Tongue (tissue), 2 donors: Measurements from ENCODE around the gene HAO1. TPM values are rescaled to one million over a fixed set of nuclear protein-coding genes. Genes with fewer than 3 reads are reported as not detected.

Experiments used
- DNase-seq: peaks from one replicate; pipeline ENCODE4 v3.0.0-alpha.2; 2015
- total RNA-seq: library from RNA; depleted of rRNA; stranded (reverse); fragments of >200 nt; gene quantifications from one replicate; pipeline ENCODE4 v1.2.3, GENCODE V29; 2014

Gene HAO1
- total RNA-seq, 1 donor from 2014 or later, result not detected

GRCh38 chr20:7926767-7927166 lies 13.5 kb downstream of the HAO1 start:
- peak; percentile 39 for DNase-seq

- DNase-seq, result no peak
These were observed 13.9 kb downstream of the HAO1 start for GRCh38 chr20:7926323-7926722.

DNA sequence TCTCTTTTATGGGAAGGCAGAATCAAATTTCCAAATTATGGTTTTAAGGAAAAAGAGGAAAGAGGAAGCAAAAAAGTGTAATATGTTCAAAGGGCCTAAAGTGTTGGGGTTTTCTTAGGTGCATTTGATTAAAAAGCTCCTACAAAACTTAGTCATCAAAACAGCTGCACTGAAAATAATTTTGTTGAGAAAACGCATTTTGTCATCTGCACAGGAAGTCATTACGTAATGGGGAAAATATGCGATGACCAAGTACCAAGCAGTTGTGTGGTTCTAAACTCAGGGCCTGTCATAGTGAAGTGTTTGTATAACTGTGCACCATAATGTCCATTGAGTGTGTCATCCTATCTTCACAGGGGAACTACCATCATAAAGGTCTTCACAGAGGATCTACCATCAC lies 15.6 kb downstream of the HAO1 start:
- DNase-seq, result peak; percentile 15

DNA sequence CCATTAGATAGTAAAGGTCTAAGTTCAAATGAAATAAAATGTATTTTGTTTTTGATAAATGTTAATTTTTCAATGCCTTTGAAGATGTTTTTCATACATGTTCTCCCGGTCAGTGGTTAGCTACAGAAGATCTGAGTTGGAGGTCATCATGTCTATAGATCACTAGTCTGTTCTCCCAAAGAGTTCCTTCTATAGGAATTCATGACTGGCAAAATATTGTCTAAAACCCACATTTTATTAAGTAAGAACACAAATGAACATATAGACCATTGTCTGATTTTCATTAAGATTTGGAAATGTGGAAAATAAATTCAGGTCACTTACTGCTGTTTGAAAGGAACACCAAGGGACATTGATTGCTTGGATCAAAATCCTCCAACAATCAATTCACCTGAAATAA lies 23.6 kb downstream of the HAO1 start:
- DNase-seq, result no peak

GRCh38 chr20:7912551-7912950 lies 27.7 kb downstream of the HAO1 start:
- peak; percentile 20 for DNase-seq

DNA sequence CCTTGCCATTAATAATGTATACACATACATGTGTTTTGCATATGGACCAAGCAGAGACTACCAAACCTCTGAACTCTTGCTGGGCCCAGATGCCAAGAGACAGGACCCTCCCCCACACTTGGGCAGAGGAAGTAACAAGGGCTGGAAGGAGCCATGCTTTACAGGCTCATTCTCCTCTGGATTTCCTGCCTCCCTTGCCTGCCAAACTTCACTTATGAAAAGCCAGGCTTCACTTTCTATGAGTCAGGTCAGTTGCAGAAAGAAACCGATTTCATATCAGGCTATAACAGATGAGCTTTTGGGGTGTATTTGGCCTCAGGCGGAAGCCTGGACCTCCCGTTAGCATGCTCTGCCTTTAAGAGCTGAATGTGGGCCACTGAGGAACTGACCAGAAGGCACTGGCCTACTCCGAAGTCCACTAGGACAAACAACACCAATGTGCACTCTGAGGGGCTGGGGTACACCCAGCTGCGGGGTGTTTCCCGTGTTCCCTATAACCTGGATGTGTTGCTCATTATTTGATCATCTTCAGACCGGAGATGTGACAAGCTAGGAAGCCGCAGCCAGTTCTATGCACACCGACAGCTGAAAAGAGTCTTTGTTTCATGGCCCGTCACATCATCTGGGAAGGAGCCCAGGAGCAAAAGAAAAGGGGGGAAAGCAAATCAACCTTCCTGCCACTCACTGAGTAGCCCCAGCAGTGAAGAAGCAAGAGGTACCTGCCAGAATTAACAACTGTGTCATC lies 28.5 kb downstream of the HAO1 start:
- peak; percentile 41 for DNase-seq

DNA sequence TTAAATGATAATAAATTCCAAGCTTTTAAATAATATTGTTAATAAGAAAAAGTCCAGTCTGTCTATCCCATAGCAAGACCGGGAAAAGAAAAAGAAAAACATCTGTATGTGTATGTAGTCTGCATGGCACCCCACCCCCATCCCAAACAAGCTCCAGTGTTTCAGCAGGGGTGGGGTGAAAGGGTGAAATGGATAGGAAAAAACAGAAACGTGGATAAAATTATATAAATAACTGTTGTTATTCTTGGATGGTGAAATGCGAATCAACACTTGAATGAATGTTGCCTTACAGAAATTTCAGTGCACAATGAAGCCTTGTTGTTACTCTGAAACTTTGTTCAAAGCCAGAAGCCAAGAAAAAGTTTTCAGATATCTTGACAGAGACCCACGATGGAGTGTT lies 31.4 kb downstream of the HAO1 start:
- DNase-seq, result peak; percentile 35

DNA sequence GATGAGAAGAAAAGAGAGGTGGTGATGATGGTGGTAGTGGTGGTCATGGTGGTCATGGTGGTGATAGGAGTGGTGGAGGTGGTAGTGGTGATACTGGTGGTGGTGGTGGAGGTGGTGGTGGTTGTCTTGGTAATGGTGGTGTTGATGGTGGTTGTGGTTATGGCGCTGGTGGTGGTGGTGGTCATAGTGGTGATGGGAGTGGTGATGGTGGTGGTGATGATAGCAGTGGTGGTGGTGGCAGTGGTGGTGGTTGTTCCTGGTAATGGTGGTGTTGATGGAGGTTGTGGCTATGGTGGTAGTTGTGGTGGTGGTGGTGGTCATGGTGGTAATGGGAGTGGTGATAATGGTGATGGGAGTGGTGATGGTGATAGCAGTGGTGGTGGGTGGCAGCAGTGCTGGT lies 36.8 kb downstream of the HAO1 start:
- no peak for DNase-seq

DNA sequence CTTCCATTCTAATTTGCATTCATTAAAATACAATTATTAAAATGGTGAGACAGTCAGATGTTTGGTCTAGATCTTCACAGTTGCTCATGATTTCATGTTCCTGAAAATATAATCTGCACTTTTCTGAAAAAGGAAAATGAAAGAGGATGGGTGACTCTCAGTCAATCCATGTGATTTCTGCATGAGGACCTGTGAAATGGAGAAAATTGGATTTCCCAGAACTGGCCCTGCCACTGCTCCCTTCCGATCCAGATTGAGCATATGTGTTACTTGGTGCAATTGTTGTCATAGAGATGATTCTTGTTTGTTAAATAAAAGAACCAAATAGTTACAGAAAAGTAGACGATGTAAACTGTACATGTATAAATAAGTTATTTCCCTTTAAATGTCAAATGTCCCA lies 37.4 kb downstream of the HAO1 start:
- DNase-seq, result no peak

DNA sequence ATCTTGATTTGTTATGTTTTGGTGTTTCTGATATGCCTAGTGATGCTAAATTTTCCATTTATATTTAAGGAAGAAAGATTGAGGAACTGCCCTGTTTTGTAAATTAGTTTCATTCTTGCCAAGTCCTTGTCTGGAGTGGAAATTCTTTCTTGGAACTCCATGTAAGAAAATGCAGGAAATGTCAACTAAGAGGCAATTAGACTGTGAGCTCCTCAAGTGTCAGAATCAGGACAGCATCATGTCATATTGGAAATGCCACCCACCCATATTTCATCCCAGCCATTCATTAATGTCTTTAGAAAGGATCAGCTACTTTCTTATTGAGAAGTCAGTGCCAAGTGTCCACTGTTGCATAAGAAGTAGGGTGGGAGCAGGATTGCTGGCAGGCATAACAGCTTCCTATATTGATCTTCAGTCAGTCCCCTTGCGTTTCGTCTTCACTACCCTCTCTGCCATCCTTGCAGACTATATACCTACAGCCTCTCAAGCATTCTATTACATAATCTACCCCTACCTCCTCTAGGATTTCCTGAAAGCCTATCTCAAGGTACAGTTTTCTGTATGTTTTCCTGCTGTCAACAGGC lies 42.4 kb downstream of the HAO1 start:
- peak; percentile 15 for DNase-seq

DNA sequence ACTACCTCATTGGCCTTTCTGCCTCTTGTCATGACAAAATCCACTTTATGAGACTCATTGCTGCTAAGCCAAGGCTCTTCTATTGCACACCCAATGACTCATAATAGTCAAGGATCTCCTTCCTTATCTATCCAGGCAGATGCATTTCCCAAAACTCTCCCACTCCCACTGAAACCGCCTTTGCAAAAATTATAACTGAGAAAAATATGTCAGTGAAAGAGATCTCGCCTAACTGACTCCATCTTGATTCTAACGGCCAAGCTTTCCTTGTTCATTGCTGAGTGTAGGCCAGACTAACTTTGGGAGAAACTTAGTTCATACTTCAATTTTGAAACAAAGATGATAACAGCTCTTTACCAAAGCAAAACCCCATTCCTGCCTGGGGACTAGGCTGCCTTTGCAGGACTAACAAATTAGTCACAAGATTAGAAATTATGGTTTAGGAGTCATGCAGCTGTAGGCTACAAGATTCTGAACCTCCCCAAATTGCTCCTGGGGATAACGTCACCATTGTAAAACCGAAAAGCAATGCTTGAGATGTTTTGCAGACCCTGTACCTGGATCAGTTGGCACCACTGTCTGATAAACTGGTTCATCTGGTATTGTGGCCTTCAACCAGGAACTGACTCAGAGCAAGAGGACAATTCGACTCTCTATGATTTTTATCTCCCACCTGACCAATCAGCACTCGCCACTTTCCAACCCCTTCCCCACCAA lies 47.1 kb downstream of the HAO1 start:
- no peak for DNase-seq

DNA sequence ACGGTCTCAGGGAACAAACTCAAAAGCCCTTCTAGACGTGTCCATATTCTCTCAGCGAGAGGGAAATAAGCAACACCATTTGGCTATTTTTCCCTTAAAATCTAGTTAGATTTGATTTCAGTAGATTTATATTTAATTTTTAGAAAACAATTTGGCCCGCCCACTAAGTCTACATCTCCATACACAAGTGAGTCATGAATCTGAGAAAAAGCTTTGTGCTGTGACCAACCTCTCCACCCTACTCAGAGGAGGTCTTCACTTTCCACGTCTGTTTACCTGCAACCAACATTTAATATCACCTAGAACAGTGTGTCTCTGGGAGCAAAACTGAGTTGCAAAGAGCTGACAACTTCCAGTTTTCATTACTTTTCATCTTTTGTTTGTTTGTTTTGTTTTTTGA lies 48.6 kb downstream of the HAO1 start:
- DNase-seq, result no peak

DNA sequence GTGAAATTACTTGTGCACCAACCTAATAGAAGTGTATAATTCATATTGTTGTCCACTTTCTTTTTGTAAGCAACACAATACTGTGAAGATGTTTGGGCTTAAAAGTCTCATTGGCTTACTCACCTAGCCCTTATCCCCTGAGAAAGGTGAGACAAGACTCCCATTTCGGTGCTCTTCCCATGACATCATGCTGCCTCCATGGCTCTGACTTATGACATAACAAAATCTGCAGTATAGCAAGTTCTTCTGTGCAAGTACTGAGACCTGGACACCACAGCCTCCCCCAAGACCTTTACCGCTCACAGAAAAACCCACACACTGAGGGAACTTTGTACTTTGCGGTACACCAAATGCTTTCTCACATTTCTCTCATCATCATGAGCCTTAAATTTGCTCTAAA lies 50.5 kb downstream of the HAO1 start:
- no peak for DNase-seq

GRCh38 chr20:7883741-7884140 lies 56.5 kb downstream of the HAO1 start:
- DNase-seq, result no peak

DNA sequence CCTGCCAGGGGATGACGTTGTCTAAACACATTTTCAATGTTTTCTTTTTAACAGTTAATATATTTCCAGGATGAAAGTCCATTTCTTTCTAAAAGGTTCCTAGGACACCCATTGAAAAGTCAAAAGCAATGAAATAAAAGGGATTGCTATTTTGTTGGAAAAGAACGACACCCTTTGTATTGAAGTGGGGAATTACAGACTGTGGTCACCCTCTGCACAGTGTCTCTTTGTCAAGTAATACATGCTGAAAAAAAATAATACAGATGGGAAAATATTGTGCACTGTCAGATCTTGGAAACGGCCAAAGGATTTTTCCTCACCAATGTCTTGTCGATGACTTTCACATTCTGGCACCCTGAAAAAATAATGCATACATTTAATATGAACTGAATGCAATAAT lies 56.9 kb downstream of the HAO1 start:
- no peak for DNase-seq

- DNase-seq, result no peak
These were observed 58.2 kb downstream of the HAO1 start for GRCh38 chr20:7882076-7882475.

DNA sequence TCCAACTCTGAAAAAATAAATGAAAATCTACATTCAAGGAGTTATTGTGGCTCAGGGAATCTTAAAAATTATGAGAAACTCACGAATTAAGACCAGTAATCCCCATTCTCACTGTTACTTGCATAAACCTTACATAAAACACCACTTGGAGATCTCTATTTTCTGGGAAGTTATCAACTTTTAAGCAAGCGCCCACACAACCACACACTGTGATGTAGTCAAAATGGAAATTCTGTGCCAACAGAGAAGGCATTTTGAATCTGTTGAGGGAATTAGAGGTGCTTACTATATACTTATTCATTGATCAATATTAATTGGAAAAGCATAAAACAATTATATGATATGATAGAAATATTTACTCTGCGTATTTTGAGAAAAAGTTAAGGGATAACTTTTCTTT lies 58.7 kb downstream of the HAO1 start:
- no peak for DNase-seq

GRCh38 chr20:7879883-7880282 lies 60.4 kb downstream of the HAO1 start:
- peak; percentile 17 for DNase-seq

- DNase-seq, result no peak
These were observed 72.2 kb downstream of the HAO1 start for GRCh38 chr20:7868108-7868507.

GRCh38 chr20:7866285-7866684 lies 74.0 kb downstream of the HAO1 start:
- peak; percentile 83 for DNase-seq

DNA sequence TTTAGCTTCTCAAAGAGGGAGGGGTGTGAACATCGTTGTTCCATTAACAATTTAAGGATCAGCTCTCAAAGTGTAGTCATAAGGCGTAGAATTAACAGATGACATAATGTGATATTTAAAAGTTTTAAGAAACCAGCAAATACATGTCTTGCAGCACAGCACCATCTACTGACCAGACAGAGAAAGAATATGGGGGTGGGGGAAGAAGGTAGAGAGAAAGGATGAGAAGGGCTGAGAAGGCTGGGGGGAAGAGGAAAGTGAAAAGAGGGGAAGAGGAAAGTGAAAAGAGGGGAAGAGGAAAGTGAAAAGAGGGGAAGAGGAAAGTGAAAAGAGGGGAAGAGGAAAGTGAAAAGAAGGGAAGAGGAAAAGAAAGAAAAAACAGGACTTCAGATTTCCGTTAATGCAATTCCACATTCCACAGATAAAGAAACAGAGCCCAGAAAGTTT lies 80.9 kb downstream of the HAO1 start:
- peak; percentile 80 for DNase-seq

DNA sequence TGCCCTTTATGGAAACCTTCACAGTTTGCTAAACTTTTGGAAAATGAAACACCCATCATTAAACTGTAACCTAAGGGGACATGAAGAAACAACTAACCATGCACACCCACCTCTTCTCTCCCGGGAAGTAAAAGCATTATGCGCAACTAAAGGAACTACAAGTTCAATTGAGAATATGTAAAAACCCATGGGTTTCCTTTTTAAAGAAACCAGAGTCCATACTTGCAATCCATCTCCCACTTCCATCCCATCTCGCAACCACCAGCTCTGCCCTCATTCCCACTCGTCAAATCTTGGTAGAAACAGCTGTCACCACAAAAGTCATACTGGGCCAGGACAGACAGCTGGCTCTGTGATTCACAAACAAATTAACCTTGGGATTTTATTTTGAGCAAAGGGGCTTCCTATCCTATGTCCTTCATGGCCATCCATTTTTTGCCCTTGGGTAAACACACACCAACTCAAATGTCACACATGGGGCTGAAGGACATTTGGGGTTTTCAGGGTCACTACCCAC lies 81.5 kb downstream of the HAO1 start:
- DNase-seq, result no peak

DNA sequence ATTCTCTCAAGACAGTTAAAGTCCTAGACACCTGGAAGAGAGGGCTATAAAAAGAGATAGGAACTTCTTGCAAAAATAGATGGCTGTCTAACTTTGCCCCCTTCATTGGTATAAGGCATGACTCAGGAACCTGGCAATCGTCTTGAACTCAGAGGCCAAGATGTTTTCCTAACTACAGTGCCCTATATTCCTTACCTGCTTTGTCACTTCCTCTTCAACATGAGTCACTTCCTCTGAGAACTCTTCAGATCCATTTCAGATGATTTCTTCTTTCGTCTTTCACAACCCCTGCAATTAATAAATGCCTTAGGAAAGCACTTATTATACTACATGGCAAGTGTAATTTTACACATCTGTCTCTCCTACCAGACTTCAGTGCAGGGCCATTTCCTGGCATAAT lies 83.5 kb downstream of the HAO1 start:
- no peak for DNase-seq
